Measurements from ENCODE around the gene PDXK. TPM values are rescaled to one million over a fixed set of nuclear protein-coding genes. Genes with fewer than 3 reads are reported as not detected.
A peak's percentile ranks its signal among the peaks of the same experiment; 100 is the strongest.

PDXK gene
- total RNA-seq, 1 experiment from 2014 or later = 88.2 TPM

DNA sequence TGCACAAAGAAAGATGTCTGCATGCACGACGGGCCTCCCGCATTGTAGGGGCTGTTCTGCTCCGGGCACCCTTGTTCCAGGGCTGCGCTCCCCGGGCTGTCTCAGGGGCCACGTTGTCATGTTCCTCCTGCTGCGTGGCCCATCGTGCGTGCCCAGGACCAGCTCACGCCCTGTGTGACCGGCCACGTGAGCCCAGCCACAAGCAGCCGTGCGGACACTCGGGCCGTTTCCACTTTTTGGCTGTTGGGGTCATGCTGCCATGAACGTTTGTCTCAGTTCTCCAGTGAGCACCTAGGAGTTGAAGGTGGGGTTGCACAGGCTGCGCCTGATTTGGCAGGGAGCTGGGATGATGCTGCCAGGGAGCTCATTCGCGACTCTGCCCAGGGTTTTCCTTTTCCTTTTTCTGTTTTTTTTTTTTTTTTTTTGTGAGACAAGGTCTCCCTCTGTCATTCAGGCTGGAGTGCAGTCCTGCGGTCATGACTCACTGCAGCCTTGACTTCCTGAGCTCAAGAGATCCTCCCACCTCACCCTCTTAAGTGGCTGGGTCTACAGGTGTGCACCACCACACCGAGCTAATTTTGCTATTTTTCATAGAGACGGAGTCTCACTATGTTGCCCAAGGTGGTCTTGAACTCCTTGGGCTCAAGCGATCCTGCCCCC, 17.4 kb downstream of the PDXK start:
- no peak for DNase-seq (ENCODE audit: low spot score)
- in situ Hi-C loops (cut with HindIII; ENCODE audit: low sequenced_read_pairs) = no loop called here

DNA sequence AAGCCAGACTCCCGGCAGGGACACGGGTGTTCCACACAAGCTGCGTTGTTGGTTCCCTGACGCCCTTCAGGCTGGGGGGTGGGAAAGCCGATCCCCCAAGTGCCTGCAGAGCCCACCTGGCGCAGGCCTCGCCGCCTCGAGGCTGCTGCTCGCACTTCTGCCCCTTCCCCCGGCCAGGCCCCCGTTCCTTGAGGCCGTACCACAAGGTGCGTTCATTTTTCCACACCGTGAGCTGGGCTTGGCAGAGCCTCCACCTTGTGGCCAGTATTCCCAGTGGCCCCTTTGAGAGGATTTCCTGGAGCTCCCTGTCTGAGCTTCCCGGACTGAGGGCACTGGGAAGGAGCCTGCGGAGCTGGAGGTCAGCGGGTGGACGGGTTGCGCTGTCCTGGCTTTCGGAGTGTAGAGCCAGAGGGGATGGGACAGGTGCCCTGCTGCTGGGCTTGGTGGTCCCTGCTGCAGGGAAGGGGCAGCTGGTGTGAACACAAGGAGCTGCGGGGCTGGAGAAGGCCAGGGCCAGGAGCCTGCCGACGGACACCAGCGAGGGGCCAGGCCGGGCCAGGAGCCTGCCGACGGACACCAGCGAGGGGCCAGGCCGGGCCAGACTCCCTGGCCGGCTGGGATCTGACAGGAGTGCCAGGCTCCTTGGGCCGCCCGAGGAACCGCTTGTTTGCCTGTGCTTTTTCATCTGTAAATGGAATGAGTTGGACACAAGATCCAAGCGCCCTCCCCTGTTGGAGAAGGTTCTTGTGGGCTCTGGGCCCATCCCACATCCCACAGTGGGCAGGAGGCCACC, 18.4 kb downstream of the PDXK start:
- in situ Hi-C loops (cut with HindIII; ENCODE audit: low sequenced_read_pairs) = no loop called here
- no peak for DNase-seq (ENCODE audit: low spot score)

DNA sequence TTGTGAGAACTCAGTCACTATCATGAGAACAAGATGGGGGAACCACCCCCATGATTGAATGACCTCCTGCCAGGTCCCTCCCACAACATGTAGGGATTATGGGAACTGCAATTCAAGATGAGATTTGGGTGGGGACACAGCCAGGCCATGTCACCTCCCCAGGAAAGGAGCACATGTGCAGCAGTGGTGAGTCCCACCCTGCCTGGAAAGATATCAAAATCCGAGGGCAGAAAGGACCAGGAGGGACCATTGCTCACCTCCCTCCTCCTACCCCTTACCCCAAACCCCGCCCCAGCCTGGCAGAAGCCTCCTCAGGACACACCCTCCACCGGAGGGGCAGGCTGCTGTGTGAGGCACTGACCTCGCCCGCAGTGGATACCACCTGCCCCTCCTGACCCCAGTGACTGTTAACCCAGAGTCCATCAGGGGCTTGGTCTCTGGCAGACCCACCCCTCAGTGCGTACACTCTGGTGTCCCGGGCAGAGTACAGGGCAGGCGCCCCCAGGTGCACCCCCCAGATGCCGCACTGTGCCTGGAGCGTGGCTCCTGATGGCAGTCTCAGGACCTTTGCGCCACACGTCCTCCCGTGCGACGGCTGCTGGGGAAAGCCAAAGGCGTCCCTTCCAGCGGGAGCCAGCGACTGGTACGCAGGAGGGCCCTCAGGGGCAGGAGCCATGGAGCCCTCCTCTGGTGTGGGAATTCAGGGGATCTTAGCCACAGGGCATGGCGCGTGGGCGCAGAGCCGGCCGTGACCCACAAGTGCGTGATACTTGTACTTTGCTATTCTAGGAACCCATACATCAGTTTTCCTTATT, 20.9 kb downstream of the PDXK start:
- in situ Hi-C loops (cut with HindIII; ENCODE audit: low sequenced_read_pairs) = no loop called here
- no peak for DNase-seq (ENCODE audit: low spot score)

DNA sequence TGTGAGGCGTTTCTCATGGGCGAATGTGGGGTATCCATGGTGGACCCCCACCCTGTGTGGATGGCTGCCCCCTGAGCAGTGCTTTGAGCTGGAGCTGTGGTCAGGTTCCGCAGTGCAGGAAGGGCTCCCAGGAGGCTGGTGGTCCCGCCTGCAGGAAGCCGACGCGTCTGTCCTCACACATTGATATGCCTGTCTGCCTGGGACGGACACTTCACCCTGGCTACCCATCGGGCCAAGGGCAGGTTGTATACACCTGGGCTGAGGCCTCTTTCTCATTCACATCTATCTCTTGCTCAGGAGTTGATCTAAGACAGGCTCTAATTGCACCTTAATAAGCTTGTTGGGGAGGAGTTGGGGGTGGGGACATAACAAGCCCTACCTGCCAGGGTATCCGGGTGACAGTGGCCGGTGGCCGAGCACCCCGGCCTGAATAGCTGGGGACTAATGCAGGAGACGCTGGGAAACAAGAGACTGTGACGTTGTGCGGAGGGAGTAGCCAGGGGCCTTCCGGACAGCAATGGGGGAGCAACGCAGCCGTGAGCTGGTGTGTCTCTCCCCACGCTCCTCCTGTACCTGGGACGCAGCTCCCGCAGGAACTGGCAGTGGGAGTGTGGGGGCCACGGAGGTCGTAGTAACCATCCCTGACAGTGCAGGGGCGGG, 21.7 kb downstream of the PDXK start:
- in situ Hi-C loops (cut with HindIII; ENCODE audit: low sequenced_read_pairs) = no loop called here
- DNase-seq (ENCODE audit: low spot score) = peak; percentile 65

DNA sequence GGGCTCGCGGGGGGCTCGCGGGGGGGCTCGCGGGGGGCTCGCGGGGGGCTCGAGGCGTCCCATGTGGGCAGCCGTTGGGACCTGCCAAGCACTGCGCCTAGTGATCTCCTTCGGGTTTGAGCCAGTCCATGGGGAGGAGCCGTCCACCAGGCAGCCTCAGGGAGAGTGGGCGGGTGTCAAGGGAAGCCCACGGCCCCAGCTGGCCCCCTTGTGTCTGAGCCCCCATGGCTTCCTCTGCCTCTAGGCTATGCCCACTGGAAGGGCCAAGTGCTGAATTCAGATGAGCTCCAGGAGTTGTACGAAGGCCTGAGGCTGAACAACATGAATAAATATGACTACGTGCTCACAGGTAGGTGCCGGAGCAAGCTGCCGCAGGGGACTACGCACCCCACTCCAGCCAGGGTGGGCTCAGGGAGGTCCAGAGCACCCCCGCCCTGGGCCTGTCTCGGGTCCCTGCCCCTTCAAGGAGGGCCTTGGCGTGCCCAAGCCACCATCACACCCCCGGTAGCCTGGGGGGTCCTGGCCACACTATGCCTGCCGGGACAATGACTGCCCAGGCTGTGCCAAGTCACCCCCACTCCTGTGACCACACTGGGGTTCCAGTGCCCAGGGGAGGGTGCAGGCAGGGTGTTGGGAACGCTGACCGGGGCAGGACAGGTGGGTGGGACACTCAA, 22.6 kb downstream of the PDXK start:
- in situ Hi-C loops (cut with HindIII; ENCODE audit: low sequenced_read_pairs) = no loop called here
- no peak for DNase-seq (ENCODE audit: low spot score)

DNA sequence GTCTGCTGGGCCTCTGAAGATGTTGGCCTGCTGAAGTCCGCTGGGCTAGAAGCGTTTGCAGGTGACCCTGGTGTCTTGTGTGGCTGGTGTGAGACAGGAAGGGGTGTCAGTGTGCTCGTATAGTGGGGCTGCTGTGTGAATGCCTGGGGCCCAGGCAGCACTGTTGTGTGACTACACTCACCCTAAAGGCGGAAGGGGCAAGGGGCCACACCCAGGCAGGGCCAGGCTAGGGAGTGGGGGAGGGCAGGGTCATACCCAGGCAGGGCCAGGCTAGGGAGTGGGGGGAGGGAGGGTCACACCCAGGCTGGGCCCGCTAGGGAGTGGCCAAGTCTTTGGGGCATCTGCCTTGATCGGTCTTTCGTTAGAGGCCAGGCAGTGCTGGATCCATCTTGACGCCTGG, 25.0 kb downstream of the PDXK start:
- DNase-seq (ENCODE audit: low spot score) = no peak
- in situ Hi-C loops (cut with HindIII; ENCODE audit: low sequenced_read_pairs) = no loop called here

DNA sequence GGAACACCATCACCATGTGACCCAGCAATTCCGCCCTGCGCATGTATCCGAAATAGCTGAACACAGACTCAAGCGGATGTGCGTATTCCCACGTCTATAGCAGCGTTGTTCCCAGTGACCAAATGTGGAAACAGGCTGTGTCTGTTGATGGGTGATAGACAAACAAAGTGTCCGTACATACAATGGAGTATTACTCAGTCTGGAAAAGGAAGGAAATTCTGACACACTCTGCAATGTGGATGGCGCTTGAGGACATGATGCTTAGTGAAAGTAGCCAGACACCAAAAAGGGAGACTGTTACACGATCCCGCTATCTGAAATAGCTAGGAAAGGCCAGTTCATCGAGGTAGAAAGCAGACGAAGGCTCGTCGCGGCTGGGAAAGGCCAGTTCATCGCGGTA, 25.8 kb downstream of the PDXK start:
- no peak for DNase-seq (ENCODE audit: low spot score)
- in situ Hi-C loops (cut with HindIII; ENCODE audit: low sequenced_read_pairs) = no loop called here

DNA sequence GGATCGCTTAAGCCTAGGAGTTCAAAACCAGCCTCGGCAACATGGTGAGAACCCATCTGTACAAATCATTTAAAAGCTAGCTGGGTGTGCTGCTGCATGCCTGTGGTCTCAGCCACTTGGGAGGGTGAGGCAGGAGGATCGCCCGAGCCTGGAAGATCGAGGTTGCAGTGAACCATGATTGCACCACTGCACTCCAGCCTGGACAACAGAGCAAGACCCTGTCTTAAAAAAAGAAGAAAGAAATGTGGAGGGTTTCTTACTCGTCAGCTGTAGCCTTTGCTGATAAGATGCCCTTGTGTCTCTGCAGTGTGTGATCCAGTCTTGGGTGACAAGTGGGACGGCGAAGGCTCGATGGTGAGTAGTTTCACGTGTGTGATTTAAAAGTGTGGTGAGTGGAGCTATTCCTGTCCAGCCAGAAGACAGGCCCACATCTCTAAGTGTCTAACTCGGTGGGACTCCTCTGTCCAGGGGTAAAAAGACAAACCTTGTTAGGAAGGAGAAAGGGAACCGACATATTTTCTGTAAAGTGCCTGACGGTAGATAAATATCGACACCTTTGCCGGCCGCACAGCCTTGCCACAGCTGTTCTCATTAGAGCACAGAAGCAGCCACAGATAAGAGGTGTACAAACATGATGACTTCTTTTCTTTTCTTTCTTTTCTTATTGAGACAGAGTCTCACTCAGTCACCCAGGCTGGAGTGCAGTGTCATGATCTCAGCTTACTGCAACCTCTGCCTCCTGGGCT, 27.0 kb downstream of the PDXK start:
- DNase-seq (ENCODE audit: low spot score) = no peak
- in situ Hi-C loops (cut with HindIII; ENCODE audit: low sequenced_read_pairs) = no loop called here

DNA sequence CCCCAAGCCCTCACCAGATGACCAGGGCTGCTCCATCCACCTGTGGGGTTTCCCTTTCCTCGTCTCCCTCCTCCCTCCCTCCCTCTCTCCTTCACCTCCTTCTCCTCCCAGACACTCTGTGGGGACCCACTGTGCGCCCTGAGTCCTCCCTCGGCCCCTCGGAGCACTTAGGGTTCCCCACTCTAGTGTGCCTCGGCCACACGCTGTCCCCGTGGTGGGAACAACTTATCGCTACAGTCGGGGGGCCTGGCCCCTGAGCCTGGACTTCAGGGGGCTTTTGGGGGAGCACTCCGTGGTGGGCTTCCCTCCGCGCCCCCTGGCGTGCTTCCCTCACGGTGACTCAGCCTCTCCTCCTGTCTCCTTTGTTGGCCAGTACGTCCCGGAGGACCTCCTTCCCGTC, 29.7 kb downstream of the PDXK start:
- no peak for DNase-seq (ENCODE audit: low spot score)
- in situ Hi-C loops (cut with HindIII; ENCODE audit: low sequenced_read_pairs) = no loop called here

DNA sequence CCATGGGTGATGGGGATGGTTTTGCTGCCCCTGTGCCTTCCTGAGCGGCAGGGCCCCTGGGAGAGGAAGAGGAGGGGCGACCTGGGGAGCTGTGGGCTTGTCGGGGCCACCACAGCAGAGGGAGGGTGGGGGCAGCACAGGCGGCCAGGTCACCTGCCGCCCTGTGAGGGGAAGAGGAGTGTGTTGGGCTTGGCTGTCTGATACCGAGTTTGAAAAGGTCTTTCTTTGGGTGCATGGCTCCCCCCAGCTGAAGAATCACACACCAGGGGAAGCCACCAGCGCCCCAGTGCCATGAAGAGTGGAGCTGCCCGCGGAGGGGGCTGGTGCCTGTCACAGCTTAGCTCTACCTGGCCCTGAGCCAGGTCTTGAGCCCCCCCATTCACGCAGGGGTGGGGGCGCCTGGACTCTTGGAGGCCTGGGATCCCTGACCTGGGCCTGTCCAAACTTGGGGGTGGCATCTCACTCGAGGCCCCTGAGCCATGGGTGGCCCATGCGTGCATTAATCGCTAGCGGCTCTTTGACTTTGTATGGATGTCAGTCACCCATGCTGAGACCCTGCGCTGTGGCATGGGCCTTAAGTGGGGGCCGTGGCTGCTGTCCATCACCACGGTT, 30.8 kb downstream of the PDXK start:
- in situ Hi-C loops (cut with HindIII; ENCODE audit: low sequenced_read_pairs) = no loop called here

DNA sequence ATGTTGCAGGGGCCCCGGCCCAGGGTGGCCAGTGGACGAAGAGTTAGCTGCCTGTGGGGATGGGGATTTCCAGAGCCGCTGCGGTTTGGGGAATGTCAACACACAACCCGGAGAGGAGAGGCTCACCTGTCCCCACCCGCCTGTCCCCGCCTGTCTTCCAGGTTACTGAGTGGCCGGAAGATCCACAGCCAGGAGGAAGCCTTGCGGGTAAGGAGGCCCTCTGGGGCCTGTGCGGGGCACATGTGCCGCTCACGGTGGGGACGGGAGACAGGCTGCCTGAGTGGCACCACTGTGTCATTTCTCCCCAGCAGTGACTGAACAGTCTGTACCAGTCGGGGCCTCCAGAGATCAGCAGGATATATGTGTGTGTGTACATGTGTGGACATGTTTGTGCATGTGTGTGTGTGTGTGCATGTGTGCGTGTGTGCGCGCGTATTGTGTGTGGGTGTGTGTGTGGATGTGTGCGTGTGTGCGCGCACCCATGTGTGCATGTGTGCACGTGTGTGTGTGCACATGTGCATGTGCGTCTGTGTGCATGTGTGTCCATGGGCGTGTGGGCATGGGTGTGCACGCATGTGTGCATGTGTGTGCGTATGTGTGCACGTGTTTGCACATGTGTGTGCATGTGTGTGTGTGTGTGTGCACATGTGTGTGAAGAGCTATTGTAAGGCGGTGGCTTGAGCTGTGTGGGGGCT, 31.6 kb downstream of the PDXK start:
- no peak for DNase-seq (ENCODE audit: low spot score)
- in situ Hi-C loops (cut with HindIII; ENCODE audit: low sequenced_read_pairs) = no loop called here

More for the DNA sequence above, 30.8 kb downstream of the PDXK start:
- no peak for DNase-seq (ENCODE audit: low spot score)

DNA sequence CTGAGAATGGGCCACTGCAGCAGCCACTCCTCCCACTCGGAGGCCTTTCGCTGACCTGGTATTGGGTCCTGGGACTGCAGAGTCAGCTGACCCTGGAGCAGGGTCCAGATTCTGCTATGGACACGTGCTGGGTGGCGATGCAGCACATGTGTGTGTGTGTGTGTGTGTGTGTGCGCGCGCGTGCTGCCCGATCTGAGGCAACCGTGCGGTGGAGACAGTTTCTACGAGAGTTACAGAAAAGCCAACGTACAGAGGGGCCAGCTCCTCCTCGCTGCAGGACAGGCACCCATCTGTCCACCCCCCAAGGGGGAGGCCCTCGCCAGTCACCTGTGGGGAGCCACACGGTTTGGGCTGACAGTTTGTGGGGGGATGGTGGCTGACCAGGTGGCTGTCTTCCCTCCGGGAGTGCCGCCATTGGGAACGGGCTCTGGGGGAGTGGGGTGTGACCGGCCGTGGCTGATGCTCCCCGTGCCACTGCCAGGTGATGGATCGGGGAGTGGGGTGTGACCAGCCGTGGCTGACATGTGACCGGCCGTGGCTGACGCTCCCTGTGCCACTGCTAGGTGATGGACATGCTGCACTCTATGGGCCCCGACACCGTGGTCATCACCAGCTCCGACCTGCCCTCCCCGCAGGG, 33.1 kb downstream of the PDXK start:
- in situ Hi-C loops (cut with HindIII; ENCODE audit: low sequenced_read_pairs) = no loop called here

DNA sequence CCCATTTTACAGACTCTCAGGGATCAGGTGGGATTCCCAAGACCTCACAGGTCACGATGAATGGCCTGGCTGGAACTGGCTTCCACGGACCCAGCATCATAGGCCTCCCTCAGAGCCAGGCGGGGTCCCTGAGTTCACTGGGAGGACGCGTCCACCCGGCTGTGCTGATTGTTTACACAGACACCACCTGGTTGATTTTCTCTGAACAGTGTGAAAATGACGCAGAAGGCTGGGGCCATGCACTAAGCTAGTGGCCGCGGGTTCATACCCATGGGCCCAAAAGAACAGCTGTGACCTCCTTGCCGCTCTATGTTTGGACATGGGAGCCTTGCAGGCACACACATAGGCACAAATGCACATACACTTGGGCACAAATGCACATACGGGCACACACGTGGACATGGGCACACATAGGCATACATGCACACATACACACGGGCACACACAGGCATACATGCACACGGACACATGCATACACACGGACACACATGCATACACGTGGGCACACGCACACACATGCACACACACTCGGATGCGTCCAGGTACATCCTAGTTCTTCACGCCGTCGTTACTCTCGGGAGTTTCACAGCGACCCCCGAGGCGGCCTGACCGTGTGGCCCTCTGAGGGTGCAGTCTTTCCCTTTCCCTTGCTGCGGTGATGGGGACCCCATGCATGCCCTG, 34.0 kb downstream of the PDXK start:
- in situ Hi-C loops (cut with HindIII; ENCODE audit: low sequenced_read_pairs) = no loop called here
- no peak for DNase-seq (ENCODE audit: low spot score)

More for the DNA sequence above, 33.1 kb downstream of the PDXK start:
- DNase-seq (ENCODE audit: low spot score) = no peak

DNA sequence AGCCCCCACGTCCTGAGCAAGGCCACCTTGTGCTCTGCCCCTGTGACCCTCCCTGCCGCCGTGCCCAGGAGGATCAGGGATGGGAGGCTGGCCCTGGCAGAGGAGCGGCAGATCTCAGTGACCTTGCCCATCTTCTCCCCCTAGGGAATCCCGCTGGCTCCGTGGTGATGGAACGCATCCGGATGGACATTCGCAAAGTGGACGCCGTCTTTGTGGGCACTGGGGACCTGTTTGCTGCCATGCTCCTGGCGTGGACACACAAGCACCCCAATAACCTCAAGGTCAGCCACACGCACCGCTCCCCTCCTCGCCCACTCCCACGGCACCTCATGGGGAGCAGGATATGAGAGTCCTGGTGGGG, 34.5 kb downstream of the PDXK start:
- in situ Hi-C loops (cut with HindIII; ENCODE audit: low sequenced_read_pairs) = no loop called here
- DNase-seq (ENCODE audit: low spot score) = no peak

DNA sequence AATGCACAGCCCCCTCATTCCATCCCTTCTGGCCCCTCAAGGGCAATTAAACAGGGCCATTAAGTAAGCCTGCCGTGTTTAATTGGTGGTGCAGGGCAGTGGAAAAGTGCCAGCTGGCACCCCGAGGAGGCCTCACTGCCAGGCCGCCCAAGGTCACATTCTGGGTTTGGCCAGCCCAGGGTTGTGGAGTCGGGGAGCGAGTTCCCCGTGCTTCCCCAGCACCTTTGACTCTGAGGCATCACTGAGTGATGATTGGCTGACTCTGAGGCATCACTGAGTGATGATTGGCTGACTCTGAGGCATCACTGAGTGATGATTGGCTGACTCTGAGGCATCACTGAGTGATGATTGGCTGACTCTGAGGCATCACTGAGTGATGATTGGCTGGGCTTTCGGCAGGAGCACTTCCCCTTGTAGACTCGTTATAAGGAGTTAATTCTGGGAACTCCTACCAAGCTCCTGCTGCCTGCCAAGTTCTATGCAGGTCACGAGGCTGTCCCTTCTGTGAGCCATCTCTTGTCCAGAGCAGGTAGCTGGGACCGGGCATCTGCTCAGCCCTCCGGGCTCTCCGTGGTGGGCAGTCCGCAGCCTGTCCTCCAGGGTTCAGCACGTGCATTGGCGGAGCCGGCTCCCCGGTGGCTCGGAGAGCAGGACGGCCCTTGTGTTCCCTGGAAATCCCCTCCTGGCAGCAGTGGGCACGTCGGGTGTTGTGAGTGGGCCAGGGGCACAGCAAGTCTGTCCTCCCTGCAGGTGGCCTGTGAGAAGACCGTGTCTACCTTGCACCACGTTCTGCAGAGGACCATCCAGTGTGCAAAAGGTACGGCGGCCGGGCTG, 36.2 kb downstream of the PDXK start:
- DNase-seq (ENCODE audit: low spot score) = peak; percentile 89
- in situ Hi-C loops (cut with HindIII; ENCODE audit: low sequenced_read_pairs) = no loop called here
